Activated CD8-positive, alpha-beta memory T cell treated with anti-CD3 and anti-CD28 coated beads for 4 hours (primary cell): ENCODE data around the gene COL18A1.
"Not testable (repeated sequence)": the region's sequence is repeated elsewhere in the genome, so short reads cannot be mapped to it uniquely, and the experiment has no call there.

Experiments used
- DNase-seq, 2 donors: peaks; one replicate each; pipeline ENCODE4 v3.0.0-alpha.2; 2020; ENCODE audit warnings: low read depth in 2 of 2

The COL18A1 gene

DNA sequence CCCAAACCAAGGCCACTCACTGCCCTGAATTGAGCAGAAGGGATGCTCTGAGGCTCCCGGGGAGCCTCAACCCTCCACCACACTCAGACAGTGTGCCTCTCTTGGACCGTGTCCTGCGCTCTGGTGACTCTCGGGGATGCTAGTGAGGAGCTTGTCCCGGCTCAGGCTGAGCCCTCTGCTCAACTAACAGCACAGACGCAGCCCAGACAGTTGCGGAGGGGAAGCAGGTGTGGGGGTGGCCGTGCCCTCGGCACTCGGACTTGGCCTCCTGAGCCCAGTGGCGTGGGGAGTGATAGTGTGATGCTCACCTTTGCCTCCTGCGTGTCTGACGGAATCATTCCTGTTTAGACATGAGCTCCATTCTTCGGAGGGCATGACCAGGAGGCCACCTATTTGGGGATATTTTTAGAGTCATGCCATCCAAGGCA lies 152.7 kb downstream of the COL18A1 start:
- DNase-seq = no peak

DNA sequence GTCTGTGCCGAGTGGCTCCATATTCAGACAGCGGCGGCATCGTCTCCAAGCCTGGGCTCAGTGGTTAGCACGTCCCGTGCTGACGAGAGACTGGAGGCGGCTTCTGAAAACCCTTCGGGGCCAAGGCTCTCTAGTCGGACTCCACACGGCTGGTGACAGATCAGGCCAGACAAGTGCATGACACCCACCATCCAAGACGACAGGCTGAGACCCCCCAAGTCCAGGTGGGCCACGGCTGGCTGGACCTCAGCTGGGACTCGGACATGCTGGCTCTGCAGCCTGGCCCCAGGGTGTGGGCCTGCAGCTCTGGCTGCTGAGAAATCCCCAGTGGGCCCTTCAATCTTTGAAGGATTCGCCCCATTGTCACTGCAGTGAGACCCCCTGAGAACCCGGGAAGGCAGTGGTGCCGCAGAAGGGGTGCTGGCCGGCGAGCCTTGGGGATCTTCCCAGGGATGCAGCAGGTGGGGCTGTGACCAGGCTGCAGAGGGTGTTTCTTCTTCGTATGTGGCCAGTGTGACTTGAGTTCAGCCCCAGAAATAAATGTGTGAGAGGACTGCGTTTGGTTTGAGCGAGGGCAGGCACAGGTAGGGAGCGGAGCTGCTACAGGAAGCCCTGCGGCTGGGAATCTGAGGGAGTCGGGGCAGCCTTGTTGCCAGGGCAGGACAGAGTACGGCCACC lies 153.2 kb downstream of the COL18A1 start:
- no peak for DNase-seq

DNA sequence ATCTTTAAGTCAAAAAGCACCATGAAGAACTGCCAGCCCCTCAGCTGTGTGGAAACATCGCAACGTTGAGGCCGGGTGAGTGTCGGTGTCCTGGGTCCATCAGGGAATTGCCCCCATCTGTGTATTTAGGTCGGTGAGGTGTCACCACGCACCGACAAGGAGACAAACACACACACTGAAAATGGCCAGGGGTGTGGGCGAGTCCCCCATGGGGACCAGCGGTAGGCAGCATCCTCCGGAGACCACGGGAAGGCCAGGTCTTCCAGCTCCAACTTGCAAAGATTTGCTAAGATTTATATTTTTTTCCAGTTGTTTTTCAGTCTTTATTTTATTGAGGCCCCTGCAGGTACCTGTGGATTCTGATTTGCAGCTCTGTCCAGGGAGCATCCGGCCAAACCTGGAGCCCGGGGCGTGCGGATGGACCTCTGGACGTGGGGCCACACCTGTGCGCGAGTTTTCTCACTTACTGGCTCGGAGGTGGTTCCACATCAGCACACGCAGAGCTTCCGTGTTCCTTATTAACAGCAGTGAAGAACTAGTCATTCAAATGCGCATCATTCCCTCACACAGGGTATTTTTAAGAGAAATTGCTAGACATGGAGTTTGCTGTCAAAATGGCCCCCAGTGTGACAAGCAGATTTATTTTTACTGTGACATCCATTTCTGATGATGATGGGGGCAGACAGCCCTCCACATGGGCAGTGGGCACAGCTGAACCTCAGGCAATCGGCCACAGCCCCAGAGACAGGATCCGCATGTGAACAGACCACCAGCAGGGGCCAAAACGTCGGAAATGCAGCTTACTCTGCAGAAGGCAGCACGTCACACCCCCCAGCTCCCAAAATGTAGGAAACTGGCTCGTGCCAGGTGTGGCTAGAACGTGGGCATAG lies 154.5 kb downstream of the COL18A1 start:
- DNase-seq = no peak

GRCh38 chr21:45560106-45561021 lies 155.4 kb downstream of the COL18A1 start:
- no peak for DNase-seq

- not testable (repeated sequence) for DNase-seq
These were observed 156.3 kb downstream of the COL18A1 start for GRCh38 chr21:45561241-45561640.

GRCh38 chr21:45562402-45562801 lies 157.4 kb downstream of the COL18A1 start:
- no peak for DNase-seq

- DNase-seq = no peak
These were observed 158.0 kb downstream of the COL18A1 start for GRCh38 chr21:45562965-45563364.
